Ramos (cell line): Measurements from ENCODE around the gene IGSF21.

Source experiments
- in situ Hi-C: fragments of 300-500 bp; cut with MboI; formaldehyde crosslinking; loops from one replicate; pipeline ENCODE4 v1.14.3; 2022; ENCODE audit warnings: low sequenced_read_pairs; ENCODE audit not compliant: unreplicated experiment

The IGSF21 gene

GRCh38 chr1:18282851-18283600, 175.4 kb downstream of the IGSF21 start:
- in situ Hi-C loops = no loop called here

- in situ Hi-C loops = no loop called here
Observed at GRCh38 chr1:18283601-18284385, 176.2 kb downstream of the IGSF21 start.

GRCh38 chr1:18284805-18285537, 177.4 kb downstream of the IGSF21 start:
- in situ Hi-C loops = no loop called here

GRCh38 chr1:18285538-18285924, 177.9 kb downstream of the IGSF21 start:
- in situ Hi-C loops = no loop called here

- in situ Hi-C loops = no loop called here
Observed at GRCh38 chr1:18288722-18289121, 181.1 kb downstream of the IGSF21 start.

- in situ Hi-C loops = no loop called here
Observed at GRCh38 chr1:18289597-18289996, 182.0 kb downstream of the IGSF21 start.

GRCh38 chr1:18290740-18291412, 183.3 kb downstream of the IGSF21 start:
- in situ Hi-C loops = no loop called here

GRCh38 chr1:18292531-18292930, 184.9 kb downstream of the IGSF21 start:
- in situ Hi-C loops = no loop called here

GRCh38 chr1:18293291-18293690, 185.7 kb downstream of the IGSF21 start:
- in situ Hi-C loops = no loop called here

GRCh38 chr1:18294437-18295176, 187.0 kb downstream of the IGSF21 start:
- in situ Hi-C loops = no loop called here

- in situ Hi-C loops = no loop called here
Observed at GRCh38 chr1:18297896-18298648, 190.5 kb downstream of the IGSF21 start.

- in situ Hi-C loops = no loop called here
Observed at GRCh38 chr1:18299441-18300338, 192.1 kb downstream of the IGSF21 start.

- in situ Hi-C loops = no loop called here
Observed at GRCh38 chr1:18300376-18300775, 192.8 kb downstream of the IGSF21 start.

GRCh38 chr1:18302788-18303413, 195.3 kb downstream of the IGSF21 start:
- in situ Hi-C loops = no loop called here

- in situ Hi-C loops = no loop called here
Observed at GRCh38 chr1:18304151-18304869, 196.7 kb downstream of the IGSF21 start.

- in situ Hi-C loops = no loop called here
Observed at GRCh38 chr1:18305182-18305795, 197.7 kb downstream of the IGSF21 start.
